ENCODE measurements around the gene MYO9B. TPM values are rescaled to one million over a fixed set of nuclear protein-coding genes. Genes with fewer than 3 reads are reported as not detected.
A peak's percentile ranks its signal among the peaks of the same experiment; 100 is the strongest.

Gene MYO9B
- 100 to 1,000 TPM; 229 to 257 TPM for total RNA-seq

GRCh38 chr19:17075035-17075863 is at the start of gene MYO9B, which contains the start of gene HAUS8:
Gene MYO9B (plus strand): TSS chr19:17075777. CDS start chr19:17101718, 25,941 bp downstream.
Gene HAUS8 (minus strand): TSS chr19:17075452. CDS start chr19:17075422, 30 bp downstream.
- ATAC-seq (ENCODE audit: insufficient number of reproducible peaks, low FRiP score, low read depth) (peak; percentile 66), DNase-seq (ENCODE audit: low spot score) (peak; percentile 98)
- no peaks in the 10 kb centered on the region for H3K9me3 ChIP-seq
- TF ChIP-seq CTCF (IDR thresholded peaks at IDR 0.05): no peak
- H3K27me3 ChIP-seq (replicated peaks; ENCODE audit: insufficient read depth): no peaks in the 10 kb centered on the region
- H3K4me3 ChIP-seq: peak within 1 kb of the TSS; percentile 92
- H3K27ac ChIP-seq: peak within 1 kb of the TSS; percentile 85 to 97
- H3K4me1 ChIP-seq (ENCODE audit: control insufficient read depth in 1 of 2, low read depth in 2 of 2): peaks cover 32 to 39% of the 10 kb centered on the region in 2 donors
- H3K36me3 ChIP-seq: no peaks in the 10 kb centered on the region

- ATAC-seq (ENCODE audit: insufficient number of reproducible peaks, low FRiP score, low read depth) (no peak), DNase-seq (ENCODE audit: low spot score) (no peak)
- H3K9me3 ChIP-seq: peaks cover 10% of the 10 kb centered on the region
- H3K36me3 ChIP-seq: no peaks in the 10 kb centered on the region
- H3K4me1 ChIP-seq (ENCODE audit: control insufficient read depth in 1 of 2, low read depth in 2 of 2): peaks cover 3 to 4% of the 10 kb centered on the region in 2 donors
- H3K4me3 ChIP-seq: peak overlapping the region; percentile 59
- TF ChIP-seq CTCF (IDR thresholded peaks at IDR 0.05): no peak
- H3K27me3 ChIP-seq (replicated peaks; ENCODE audit: insufficient read depth): peaks cover 5% of the 10 kb centered on the region
- no peak overlapping the region for H3K27ac ChIP-seq
Observed at GRCh38 chr19:17025991-17026658, 49.5 kb upstream of the MYO9B start.

- ATAC-seq (ENCODE audit: insufficient number of reproducible peaks, low FRiP score, low read depth): no peak
Observed at GRCh38 chr19:17026706-17027534, 48.7 kb upstream of the MYO9B start, which contains the start of gene CPAMD8. Gene CPAMD8 (minus strand): TSS chr19:17026810. CDS start chr19:17026642, 168 bp downstream.

GRCh38 chr19:17027535-17027975 is 48.0 kb upstream of the MYO9B start:
- Histone ChIP-seq H3K27ac (no peak overlapping the region), H3K36me3 (no peaks in the 10 kb centered on the region), H3K27me3 (replicated peaks; ENCODE audit: insufficient read depth) (peaks cover 5% of the 10 kb centered on the region), H3K4me3 (no peak overlapping the region), H3K4me1 (ENCODE audit: control insufficient read depth in 1 of 2, low read depth in 2 of 2) (peaks cover 3 to 4% of the 10 kb centered on the region in 2 donors), H3K9me3 (peaks cover 10% of the 10 kb centered on the region)
- TF ChIP-seq CTCF (IDR thresholded peaks at IDR 0.05): no peak
- no peak for DNase-seq (ENCODE audit: low spot score)
- ATAC-seq (ENCODE audit: insufficient number of reproducible peaks, low FRiP score, low read depth): no peak

More at GRCh38 chr19:17026706-17027534, 48.7 kb upstream of the MYO9B start, which contains the start of gene CPAMD8:
- peaks cover 10% of the 10 kb centered on the region for H3K9me3 ChIP-seq
- TF ChIP-seq CTCF (IDR thresholded peaks at IDR 0.05): no peak
- DNase-seq (ENCODE audit: low spot score): no peak
- peaks cover 5% of the 10 kb centered on the region for H3K27me3 ChIP-seq (replicated peaks; ENCODE audit: insufficient read depth)
- H3K36me3 ChIP-seq: no peaks in the 10 kb centered on the region
- H3K4me3 ChIP-seq: peak within 1 kb of the TSS; percentile 59
- no peak within 1 kb of the TSS for H3K27ac ChIP-seq
- peaks cover 3 to 4% of the 10 kb centered on the region in 2 donors for H3K4me1 ChIP-seq (ENCODE audit: control insufficient read depth in 1 of 2, low read depth in 2 of 2)

Measured in thoracic aorta (tissue), 2 donors.